Measurements from ENCODE around the gene PTGR3. TPM values are rescaled to one million over a fixed set of nuclear protein-coding genes. Genes with fewer than 3 reads are reported as not detected.

Gene PTGR3
- total RNA-seq (30.2 and 32.6 TPM in 2 replicates), polyA plus RNA-seq (20.5 and 27.5 TPM in 2 replicates), polyA minus RNA-seq (8.3 and 10.6 TPM in 2 replicates)
- total RNA-seq (2013), result 13.8 TPM

- Histone ChIP-seq H2AFZ (ENCODE audit: insufficient read depth, low read depth, low read length, poor library complexity, severe bottlenecking) (peak within 1 kb of the TSS; percentile 92), H3K79me2 (ENCODE audit: control insufficient read depth, insufficient read depth, low read length) (peaks cover 21% of the 10 kb centered on the region), H3K4me3 (ENCODE audit: control extremely low read depth in 1 of 5, extremely low read depth in 1 of 5, insufficient read depth in 1 of 5, low read depth in 2 of 5, low read length in 4 of 5) (peak within 1 kb of the TSS; percentile 73 to 90 (median 84)), H4K20me1 (ENCODE audit: control insufficient read depth, insufficient read depth, low read length, poor library complexity, severe bottlenecking) (peaks cover 38% of the 10 kb centered on the region), H3K9me3 (ENCODE audit: control extremely low read depth in 1 of 3, control insufficient read depth in 2 of 3, insufficient read depth in 1 of 3, low read length in 2 of 3) (peaks cover 0 to 4% (median 0%) of the 10 kb centered on the region in 3 donors), H3K36me3 (replicated peaks in 1 of 2; ENCODE audit: control extremely low read depth in 1 of 2, control insufficient read depth in 1 of 2, extremely low read depth in 1 of 2, insufficient read depth in 2 of 2, low read length in 1 of 2) (no peaks in the 10 kb centered on the region), H3K4me2 (replicated peaks; ENCODE audit: low read depth, low read length, poor library complexity, severe bottlenecking) (peak within 1 kb of the TSS; percentile 85), H3K9ac (ENCODE audit: low read length) (peak within 1 kb of the TSS; percentile 84), H3K27me3 (replicated peaks in 1 of 4; ENCODE audit: control extremely low read depth in 1 of 4, control insufficient read depth in 3 of 4, insufficient read depth in 4 of 4, low read length in 3 of 4) (peaks cover 0 to 5% (median 2%) of the 10 kb centered on the region in 4 experiments), H3K4me1 (ENCODE audit: control insufficient read depth in 2 of 2, insufficient read depth in 2 of 2, low read length in 2 of 2) (peaks cover 35 to 44% of the 10 kb centered on the region in 2 donors), H3K27ac (ENCODE audit: low read length in 2 of 2) (peak within 1 kb of the TSS; percentile 51 to 80)
- WGBS (ENCODE audit: insufficient coverage), result under 1% methylated on average over 74 of the region's 88 CpGs
- CTCF ChIA-PET, result no interaction called here
- H3K27ac Mint-ChIP-seq, result peak within 1 kb of the TSS; percentile 93
- peaks cover 21% of the 10 kb centered on the region for H3K27me3 Mint-ChIP-seq
- peak; percentile 60 for ATAC-seq (ENCODE audit: low read depth)
- peak within 1 kb of the TSS; percentile 98 for H3K4me3 Mint-ChIP-seq
- no peak for TF ChIP-seq EZH2 (IDR thresholded peaks at IDR 0.05; ENCODE audit: borderline replicate concordance, insufficient read depth, low read depth, low read length, poor library complexity, severe bottlenecking)
- H3K4me1 Mint-ChIP-seq, result peaks cover 59% of the 10 kb centered on the region
- POLR2A ChIA-PET, result no interaction called here
- peak; percentile 81 for DNase-seq
- intact Hi-C loops (cut with micrococcal nuclease), result loop anchor here (2.0 kb wide), 1 partner anchor 139 kb away; no protein-coding TSS in a partner anchor
- no peaks in the 10 kb centered on the region for H3K9me3 Mint-ChIP-seq (ENCODE audit: insufficient read depth)
Measured at GRCh38 chr18:75209129-75209950, at the start of gene PTGR3. Gene PTGR3, minus strand, starts transcription at chr18:75209139. Its CDS starts 81 bp downstream, at chr18:75209058.

GRCh38 chr18:75257605-75258004, 48.7 kb upstream of the PTGR3 start:
- H3K9me3 Mint-ChIP-seq (ENCODE audit: insufficient read depth), result no peaks in the 10 kb centered on the region
- no peak for ATAC-seq (ENCODE audit: low read depth)
- Histone ChIP-seq H2AFZ (ENCODE audit: insufficient read depth, low read depth, low read length, poor library complexity, severe bottlenecking) (no peak overlapping the region), H3K9ac (ENCODE audit: low read length) (no peak overlapping the region), H3K9me3 (ENCODE audit: control extremely low read depth in 1 of 3, control insufficient read depth in 2 of 3, insufficient read depth in 1 of 3, low read length in 2 of 3) (no peaks in the 10 kb centered on the region), H3K36me3 (replicated peaks in 1 of 2; ENCODE audit: control extremely low read depth in 1 of 2, control insufficient read depth in 1 of 2, extremely low read depth in 1 of 2, insufficient read depth in 2 of 2, low read length in 1 of 2) (no peaks in the 10 kb centered on the region), H3K79me2 (ENCODE audit: control insufficient read depth, insufficient read depth, low read length) (peaks cover 23% of the 10 kb centered on the region), H3K4me3 (ENCODE audit: control extremely low read depth in 1 of 5, extremely low read depth in 1 of 5, insufficient read depth in 1 of 5, low read depth in 2 of 5, low read length in 4 of 5) (no peak overlapping the region), H3K27ac (ENCODE audit: low read length in 2 of 2) (no peak overlapping the region), H3K4me1 (ENCODE audit: control insufficient read depth in 2 of 2, insufficient read depth in 2 of 2, low read length in 2 of 2) (peaks cover 7 to 17% of the 10 kb centered on the region in 2 donors), H3K4me2 (replicated peaks; ENCODE audit: low read depth, low read length, poor library complexity, severe bottlenecking) (no peak overlapping the region), H3K27me3 (replicated peaks in 1 of 4; ENCODE audit: control extremely low read depth in 1 of 4, control insufficient read depth in 3 of 4, insufficient read depth in 4 of 4, low read length in 3 of 4) (no peaks in the 10 kb centered on the region), H4K20me1 (ENCODE audit: control insufficient read depth, insufficient read depth, low read length, poor library complexity, severe bottlenecking) (peaks cover 12% of the 10 kb centered on the region)
- intact Hi-C loops (cut with micrococcal nuclease), result no loop called here
- H3K4me1 Mint-ChIP-seq, result peaks cover 15% of the 10 kb centered on the region
- H3K27me3 Mint-ChIP-seq, result no peaks in the 10 kb centered on the region
- ChIA-PET CTCF (no interaction called here), POLR2A (no interaction called here)
- WGBS (ENCODE audit: insufficient coverage), result 95% methylated on average over 12 of the region's 14 CpGs
- no peak for DNase-seq
- no peak overlapping the region for H3K4me3 Mint-ChIP-seq
- H3K27ac Mint-ChIP-seq, result no peak overlapping the region
- TF ChIP-seq EZH2 (IDR thresholded peaks at IDR 0.05; ENCODE audit: borderline replicate concordance, insufficient read depth, low read depth, low read length, poor library complexity, severe bottlenecking), result no peak
- TF ChIP-seq CTCF (IDR thresholded peaks at IDR 0.05), result no peak
